ENCODE measurements around the gene RPS26. TPM values are rescaled to one million over a fixed set of nuclear protein-coding genes. Genes with fewer than 3 reads are reported as not detected.
A peak's percentile ranks its signal among the peaks of the same experiment; 100 is the strongest.
"Not testable (repeated sequence)": the region's sequence is repeated elsewhere in the genome, so short reads cannot be mapped to it uniquely, and the experiment has no call there.

The RPS26 gene
- total and polyA plus RNA-seq, 9 of the 15 experiments (the other 6 are each of a cell fraction or from before 2014, with no cell fraction given): 70.2 to 1,589 (median 852) TPM

DNA sequence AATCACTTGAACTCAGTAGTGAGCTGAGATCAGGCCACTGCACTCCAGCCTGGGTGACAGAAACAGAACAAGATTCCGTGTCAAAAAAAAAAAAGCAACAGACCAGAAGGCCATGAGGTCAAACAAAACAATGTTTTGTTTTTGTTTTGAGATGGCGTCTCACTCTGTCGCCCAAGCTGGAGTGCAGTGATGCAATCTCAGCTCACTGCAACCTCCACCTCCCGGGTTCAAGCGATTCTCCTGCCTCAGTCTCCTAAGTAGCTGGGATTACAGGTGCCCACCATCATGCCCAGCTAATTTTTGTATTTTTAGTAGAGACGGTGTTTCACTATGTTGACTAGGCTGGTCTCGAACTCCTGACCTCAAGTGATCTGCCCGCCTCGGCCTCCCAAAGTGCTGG is 36.2 kb downstream of the RPS26 start:
- FAIRE-seq; in situ Hi-C loops (cut with MboI); H3K4me2 ChIP-seq (ENCODE audit: insufficient read depth, low read length); BruUV-seq (replicated peaks); H3K36me3 ChIP-seq (ENCODE audit: control insufficient read depth, insufficient read depth, low read length); H3K9me1 ChIP-seq (ENCODE audit: control insufficient read depth, insufficient read depth, low read length); H4K20me1 ChIP-seq (replicated peaks; ENCODE audit: control insufficient read depth, insufficient read depth, low read length); H3K9me3 ChIP-seq (replicated peaks; ENCODE audit: control insufficient read depth, insufficient read depth, low read depth, low read length); intact Hi-C loops (cut with micrococcal nuclease); POLR2A ChIA-PET; H3K27me3 ChIP-seq (ENCODE audit: control insufficient read depth in 2 of 2, insufficient read depth in 2 of 2, low read length in 2 of 2); H3K79me2 ChIP-seq (ENCODE audit: control insufficient read depth, insufficient read depth, low read length); CTCF ChIA-PET (ENCODE audit: low intra/inter-chr PET ratio); H2AFZ ChIP-seq (ENCODE audit: low read depth, low read length); H3K4me3 ChIP-seq; H3K9ac ChIP-seq (ENCODE audit: insufficient read depth in 1 of 2, low read depth in 2 of 2, low read length in 2 of 2); ATAC-seq; DNase-seq (ENCODE audit: extremely low read depth in 1 of 4, low spot score in 3 of 4); H3K27ac ChIP-seq (ENCODE audit: extremely low read depth, low read depth, low read length): not testable (repeated sequence)
- H3K4me1 ChIP-seq (replicated peaks in 1 of 2; ENCODE audit: control insufficient read depth in 2 of 2, insufficient read depth in 2 of 2, low read length in 2 of 2): peaks cover 25 to 38% of the 10 kb centered on the region in 2 experiments
- TF ChIP-seq CEBPB (tag; IDR thresholded peaks at IDR 0.05): peak; percentile 44; the same call in 1 of the 2 replicates
- peak; percentile 64 for TF ChIP-seq CEBPG (CRISPR knock-in tag; IDR thresholded peaks at IDR 0.05)
- peak in 1 of 2 experiments; percentile 62; a peak in 2 of 4 replicates for TF ChIP-seq CEBPG (tag; conservative IDR thresholded peaks at IDR 0.05 in 1 of 2, IDR thresholded peaks at IDR 0.05 in 1 of 2)
- TF ChIP-seq ZNF384 (IDR thresholded peaks at IDR 0.05; ENCODE audit: low read depth, low read length): peak; percentile 34; the same call in 1 of the 2 replicates
- TF ChIP-seq, protein P1, sequence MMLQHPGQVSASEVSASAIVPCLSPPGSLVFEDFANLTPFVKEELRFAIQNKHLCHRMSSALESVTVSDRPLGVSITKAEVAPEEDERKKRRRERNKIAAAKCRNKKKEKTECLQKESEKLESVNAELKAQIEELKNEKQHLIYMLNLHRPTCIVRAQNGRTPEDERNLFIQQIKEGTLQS (IDR thresholded peaks at IDR 0.05): peak; percentile 60
- TF ChIP-seq, protein P1 (CRISPR knock-in tag; conservative IDR thresholded peaks at IDR 0.05): not testable (repeated sequence)
- 42% methylated on average over 9 of the region's 9 CpGs for WGBS (ENCODE audit: insufficient coverage, low coverage, missing lambda C conversion rate)
